AG08395 (cell line): Measurements from ENCODE around the gene MAPK11.

Experiments used
- DNase-seq: peaks from one replicate; pipeline ENCODE4 v3.0.0; 2012; ENCODE audit warnings: mixed read lengths, low spot score

The MAPK11 gene

DNA sequence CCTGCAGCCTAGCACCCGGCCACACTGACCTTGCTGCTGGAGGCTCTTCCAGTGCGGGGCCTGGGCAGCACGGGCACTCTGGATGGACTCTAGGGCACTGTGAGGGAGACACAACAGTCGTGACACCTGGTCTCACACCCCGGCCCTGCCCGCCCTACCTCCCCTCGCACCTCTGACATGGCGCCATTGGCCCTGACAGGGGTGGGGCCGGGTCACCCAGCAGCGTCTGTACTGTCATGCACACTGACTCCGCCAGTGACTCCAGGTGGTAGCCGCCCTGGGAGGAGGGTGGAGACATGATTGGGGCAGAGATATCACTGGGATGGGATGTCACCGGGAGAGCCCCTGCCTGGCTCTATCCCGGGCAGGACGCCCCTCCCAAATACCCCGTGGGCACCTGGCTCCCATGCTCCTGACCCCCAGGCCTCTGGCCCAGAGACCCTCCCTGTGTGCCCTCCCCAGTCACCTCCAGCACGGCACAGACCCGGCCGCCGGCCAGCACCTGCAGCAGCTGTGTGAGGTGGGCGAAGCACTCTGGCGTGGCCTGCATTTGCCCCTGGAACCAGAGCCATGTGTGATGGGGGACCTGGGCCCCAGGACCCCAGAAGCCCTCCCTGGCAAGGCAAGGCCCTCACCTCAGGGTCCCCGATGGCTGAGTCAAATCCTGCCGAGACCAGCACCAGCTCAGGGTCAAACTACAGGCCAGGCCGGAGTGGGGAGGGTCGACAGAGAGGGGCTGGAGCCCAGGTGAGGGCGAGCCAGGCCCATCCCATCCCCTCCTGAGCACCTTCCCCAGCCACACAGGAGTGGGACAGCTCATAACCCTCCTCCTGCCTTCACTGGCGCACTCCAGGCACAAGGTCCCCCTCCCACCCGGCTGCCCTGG is 21.7 kb downstream of the MAPK11 start:
- no peak for DNase-seq

DNA sequence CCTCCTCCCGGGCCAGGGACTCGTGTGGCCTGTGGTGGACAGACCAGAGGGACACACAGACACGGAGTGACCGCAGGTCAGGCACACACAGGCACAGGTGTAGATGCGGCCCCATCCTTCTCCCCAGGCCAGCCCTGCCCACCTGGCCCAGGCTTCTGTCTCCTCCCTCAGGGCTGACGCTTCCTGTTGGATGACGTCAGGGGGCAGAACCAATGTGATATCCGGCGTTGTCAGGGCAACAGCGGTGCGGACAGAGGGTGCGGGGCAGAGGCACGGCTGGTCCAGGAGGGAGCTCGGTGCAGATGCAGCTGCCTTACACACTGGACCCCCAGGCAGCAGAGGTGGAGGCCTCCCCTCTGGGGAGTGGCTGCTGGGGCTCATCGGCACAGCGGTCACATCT is 22.4 kb downstream of the MAPK11 start:
- DNase-seq = peak; percentile 38

DNA sequence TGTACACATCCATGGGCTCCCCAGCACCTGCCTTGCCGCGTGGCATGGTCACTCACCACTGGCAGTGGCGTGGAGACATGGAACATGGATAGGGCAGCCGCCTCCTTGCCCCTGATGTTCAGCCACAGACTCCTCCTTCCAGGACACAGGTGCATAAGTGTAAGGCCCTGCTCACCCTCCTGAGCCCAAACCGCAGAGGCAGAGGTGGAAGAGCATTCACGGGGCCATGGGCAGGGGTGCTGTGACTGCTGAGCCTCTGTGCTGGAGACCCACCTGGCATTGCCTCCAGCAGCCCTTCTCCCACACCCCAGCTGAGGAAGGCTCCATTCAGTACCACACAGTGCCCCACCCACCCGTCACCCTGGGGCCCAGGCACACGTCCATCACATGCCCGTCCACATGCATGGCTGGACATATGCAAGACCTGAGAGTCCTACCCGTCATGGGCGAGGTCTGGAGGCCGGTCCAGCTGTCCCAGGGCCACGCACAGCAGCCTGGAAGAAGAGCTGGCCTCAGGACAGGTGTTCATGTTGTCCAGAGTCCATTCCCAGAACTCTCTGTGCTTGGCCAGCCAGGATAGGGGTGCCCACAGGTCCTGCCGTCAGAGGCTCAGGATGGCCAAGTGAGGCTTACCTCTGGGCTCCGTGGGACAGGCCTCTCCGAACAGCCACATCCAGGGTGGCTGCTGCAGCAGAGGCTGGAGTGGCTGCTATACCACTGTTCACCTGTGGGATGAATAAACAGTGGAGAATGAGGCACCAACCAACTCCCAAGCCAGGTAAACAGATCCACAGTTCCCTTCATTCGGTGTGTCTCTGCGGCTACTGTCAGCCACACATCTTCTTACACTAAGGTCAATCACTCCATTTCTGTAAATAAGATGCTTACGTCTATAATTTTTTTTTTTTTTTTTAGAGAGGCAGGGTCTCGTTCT is 23.7 kb downstream of the MAPK11 start:
- no peak for DNase-seq

DNA sequence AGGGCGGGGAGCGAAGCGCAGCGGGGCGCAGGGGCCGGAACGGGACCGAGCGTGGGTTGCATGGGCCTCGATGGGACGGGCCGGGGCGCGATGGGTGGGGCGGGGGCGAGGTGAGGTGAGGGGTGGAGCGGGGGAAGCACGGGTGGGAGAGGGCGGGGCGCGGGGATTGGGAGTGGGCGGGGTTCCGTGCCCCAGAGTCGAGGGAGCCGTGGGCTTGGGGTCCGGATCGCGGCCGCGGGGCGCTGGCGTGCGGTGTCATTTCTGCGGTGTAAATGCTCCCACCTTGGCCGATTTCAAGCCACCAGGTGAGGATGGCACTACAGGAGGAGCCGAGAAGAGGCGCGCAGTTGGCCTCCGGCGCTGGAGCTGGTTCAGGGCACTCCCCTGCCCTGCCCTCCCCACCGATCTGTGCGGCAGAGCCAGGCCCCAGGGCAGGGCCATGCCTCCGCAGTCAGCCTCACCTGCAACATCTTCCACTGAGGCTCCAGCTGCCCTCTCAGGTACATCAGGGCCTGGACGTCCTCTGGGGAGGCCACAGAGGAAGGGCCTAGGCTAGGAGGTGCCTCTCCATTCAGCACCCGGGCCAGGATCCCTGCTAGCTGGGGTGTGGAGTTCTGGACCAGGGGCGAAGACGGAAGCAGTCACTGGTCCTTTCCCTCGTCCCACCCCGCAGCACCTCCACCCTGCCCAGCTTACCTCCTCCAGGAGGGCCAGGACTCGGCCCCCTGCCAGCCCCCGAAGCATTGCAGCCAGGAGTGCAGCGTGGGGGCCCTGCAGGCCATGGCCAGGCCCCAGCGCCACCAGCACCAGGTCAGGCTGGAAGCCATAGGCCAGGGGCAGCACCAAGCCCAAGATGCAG is 24.7 kb downstream of the MAPK11 start:
- DNase-seq = no peak

DNA sequence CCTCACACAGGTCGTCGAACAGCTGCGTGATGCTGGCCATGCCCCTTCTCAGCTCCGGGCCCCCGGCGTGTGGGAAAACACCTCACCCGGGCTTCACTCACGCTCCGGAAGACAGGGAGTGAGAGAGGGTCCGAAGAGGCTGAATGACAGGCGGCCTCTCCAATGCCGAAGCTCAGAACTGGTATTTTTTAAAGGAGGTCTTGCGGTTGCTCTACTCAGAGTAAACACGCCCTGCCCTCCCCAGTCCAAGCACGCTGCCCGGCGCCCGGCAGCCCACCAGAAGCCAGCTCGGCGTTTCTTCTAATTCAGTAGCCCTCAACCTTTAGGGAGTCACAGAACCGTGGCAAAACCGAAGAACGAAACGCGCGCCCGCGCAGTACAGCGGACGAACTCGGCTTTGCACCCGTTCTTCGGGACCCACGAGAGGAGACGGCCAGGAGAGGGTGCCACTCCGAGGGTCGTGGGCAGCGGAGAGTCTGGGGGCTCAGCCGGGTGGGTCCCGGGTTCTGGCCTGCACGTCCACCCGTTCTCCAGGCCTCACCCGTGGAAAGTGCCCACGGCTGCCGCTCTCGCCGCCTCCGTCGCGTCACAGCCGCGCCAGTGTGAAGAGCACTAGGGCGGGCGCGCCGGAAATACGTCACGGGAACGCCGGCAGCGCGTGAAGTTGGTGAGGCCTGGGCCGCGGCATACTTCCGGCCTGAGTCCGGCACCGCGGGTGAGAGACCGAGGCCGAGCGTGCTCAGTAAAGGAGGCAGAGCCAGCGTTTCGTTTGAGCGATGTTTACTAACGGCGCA is 25.6 kb downstream of the MAPK11 start, which contains the start of gene TUBGCP6:
Gene TUBGCP6 (minus strand): TSS at position 604 of the 794 bp plus-strand sequence. CDS start 564 bp downstream, at position 40.
- DNase-seq = peak; percentile 93

DNA sequence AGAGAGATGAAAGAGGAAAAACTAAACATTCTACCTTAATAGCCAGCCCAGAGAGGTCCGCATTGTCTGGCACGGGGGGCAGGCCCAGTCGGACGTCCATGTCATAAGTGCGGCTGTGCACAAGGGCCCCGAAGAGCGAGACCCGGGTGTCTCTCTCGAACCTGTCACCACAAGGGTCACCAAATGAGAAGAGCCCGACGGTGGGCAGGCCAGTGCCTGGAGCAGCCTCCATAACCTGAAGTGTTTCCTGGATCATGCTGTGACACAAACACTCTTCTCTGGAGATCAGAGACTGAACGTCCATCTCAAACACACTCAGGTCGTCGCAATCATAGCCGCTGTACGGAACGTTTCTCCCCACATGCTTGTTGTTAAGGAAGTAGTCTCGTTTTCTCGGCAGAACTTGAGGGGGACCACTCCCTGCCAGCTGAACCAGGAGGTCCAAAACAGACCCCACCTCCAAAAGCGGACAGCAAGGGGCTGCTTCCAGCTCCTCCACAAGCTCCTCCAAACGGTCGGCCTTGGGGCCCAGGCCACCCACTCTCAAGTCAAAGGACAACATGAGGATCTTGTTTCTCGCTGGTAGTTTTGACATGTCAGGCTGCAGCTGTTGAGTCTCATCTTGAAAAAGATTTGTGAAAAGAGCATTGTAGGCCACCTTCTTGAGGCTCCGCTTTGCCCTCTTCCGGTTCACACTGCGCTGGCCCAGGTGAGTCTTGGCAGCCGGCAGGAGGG is 26.3 kb downstream of the MAPK11 start:
- no peak for DNase-seq

DNA sequence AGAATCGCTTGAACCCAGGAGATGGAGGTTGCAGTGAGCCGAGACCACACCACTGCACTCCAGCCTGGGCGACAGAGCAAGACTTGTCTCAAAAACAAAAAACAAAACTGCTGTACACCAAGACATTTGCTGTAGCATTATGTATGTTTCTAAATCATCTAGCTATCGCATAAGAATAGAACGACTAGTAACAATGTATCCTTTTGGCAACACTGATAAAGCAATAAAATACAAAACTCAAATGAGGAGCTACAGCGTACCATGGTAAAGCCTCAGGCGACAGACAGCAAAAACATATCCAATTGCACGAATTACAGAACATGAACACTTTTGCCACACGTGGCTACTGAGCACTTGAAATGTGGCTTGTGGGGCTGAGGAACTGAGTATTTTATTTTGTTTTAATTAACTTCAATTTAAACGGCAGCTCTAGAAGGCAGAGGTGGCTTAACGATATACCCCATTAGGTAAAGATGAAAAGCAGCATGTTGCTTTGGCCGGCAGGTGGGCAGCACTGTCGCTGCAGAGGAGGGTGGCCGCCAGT is 27.7 kb downstream of the MAPK11 start:
- no peak for DNase-seq

DNA sequence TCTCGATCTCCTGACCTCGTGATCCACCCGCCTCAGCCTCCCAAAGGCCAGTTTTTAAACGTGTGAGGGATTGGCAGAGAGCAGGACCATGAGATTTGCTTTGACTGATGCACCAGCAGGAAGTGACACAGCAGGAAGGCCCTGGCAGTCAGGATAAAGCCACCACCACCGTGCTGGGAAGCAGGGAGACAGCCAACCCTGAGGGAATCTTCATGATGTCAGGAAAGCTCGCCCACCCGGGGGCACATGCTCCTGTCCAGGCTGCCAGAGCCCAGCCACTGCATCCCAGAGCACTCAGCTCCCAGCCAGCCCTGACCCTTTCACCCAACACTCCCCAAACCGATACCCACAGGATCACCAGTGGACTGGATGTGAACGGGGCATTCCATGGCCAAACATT is 31.4 kb downstream of the MAPK11 start:
- no peak for DNase-seq

DNA sequence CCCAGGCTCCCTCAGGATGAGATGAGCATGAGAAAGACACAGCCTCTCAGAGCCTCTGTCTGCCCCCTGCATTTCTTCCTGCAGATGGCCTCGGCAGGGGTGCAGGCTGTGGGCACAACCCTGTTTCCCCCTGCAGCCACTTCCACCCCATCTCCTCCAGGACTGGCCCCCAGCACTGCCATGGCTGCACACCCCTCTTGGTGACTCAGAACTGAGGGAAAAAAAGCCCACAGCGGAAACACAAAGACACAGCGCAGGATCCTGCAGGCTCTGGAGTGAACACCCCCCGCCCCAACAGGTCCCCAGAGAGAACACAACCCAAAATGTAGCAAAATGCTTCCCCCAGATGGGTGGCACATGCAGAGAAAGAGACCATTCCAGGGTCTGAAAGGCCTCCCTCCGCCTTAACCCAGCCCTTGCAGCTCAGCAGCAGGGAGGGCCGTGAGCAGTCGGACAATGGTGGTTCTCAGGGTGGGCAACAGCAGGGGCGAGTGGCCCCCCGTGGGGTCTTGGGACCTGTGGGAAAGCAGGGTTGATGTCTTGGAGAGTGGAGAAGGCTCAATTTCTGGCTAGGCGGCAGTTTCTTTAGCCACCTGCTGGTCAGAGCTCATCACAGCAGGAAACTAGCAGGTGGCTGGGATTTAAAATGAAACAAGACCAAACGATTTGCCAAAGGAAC is 33.3 kb downstream of the MAPK11 start:
- peak; percentile 45 for DNase-seq

DNA sequence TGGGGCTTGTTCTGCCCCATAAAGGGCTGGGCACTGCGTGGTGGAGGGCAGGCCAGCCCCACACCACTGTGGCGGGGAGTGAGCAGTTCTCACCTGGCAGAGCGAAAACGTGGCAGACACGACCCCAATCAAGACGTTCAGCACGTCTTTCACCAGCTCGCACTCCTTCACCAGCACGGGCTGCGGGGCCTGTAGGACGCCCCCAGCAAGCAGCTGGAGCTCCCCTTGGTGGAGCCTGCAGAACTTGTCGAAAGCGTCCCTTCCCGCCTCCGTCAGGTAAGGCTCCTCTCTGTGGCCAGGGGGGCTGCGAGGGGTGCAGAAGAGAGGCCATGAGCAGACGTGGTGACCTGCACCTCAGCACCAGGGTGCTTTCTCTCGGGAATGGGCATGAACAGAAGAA is 37.0 kb downstream of the MAPK11 start:
- no peak for DNase-seq

DNA sequence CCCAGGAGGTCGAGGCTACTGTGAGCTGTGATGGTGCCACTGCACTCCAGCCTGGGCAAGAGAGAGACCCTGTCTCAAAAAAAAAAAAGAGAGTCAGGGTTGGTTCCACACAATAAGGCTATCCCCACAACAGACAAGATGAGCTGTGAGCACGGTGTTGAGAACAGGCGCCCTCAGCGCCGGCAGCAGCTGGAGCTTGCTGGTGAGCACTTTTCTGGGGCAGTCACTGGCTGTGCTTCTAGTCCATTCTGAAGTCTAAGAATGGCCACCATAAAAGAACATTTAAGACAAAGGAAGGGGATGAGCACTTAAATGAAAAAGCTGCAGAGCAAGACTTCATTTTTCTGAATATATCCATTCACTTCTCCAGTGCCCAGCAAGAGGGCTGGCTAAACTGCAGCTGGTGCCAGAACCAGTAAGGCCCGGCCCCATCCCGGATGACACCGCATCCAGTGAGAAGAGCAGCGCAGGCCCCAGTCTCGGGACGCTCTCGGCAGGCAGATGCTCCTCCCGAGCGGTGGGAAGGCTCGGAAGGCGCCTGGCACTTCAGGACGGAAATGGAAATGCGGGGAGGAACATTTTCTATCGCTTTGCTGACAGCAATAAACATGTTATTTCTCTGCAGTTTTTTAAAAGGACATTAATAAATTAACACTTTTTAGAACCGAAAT is 37.6 kb downstream of the MAPK11 start:
- no peak for DNase-seq

DNA sequence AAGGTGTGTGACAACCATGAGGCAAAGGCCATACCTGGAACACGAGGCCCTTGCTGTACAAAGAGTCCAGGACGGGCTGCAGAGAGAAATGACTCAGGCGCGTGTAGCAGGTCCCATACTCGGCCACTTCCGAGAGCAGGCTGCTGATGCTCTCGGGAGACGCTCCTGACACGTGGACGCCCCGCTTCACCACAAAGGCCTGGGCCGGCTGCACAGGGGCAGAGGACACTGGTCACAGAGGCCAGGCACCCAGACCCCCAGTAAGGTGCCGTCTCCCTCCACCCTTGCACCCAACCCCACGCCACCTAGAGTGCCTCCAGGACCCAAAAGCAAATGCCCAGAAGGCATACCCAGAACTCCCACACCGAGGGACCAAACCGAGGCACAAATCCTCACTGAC is 40.8 kb downstream of the MAPK11 start:
- DNase-seq = no peak

DNA sequence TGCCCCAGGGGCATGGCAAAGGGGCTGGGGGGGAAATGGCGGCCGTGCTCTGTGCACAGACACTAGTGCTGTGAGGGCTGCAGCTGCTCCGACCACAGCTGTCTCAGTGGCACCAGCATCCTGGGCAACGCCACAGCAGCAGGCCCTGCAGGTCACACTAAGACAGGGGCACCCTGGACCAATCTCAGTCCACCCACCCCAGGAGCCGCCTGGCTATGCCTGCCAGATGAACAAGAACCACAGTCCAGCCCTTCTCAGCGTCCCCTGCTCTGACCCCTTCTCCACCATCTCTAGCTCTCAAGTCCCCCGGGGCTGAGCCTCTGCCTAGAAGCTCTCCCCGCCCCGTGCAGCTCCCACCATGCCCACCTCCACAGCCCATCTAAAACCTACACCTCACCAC is 41.8 kb downstream of the MAPK11 start:
- DNase-seq = no peak

DNA sequence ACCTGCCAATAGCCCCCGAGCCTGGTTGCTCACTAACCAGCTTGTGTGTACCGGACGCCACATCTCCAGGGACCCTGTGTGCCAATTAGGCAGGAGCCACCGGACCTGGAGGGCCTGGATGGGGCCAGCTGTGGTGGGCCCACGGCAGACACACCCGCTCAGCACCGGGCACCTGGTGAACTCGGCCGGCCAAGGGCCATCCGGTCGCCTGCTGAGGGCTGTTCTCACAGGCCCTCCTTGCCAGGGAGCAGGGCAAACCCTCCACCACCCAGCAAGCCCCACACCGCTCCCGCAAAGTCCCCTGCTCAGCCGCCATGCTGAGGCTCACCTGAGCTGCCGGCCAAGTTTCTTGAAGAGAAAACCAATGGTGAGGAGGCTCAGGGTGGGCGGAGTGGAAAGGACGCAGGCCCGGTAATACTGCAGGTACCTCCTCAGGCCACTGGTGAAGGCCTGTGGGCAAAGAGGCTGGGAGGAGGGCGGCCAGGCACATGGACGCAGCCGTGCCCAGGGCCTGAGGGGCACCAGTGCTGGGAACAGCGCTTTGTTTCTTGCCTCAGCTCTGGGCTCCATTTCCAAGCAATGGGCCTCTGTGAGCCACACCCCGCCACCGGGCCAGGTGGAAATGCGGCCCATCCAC is 42.5 kb downstream of the MAPK11 start:
- no peak for DNase-seq

DNA sequence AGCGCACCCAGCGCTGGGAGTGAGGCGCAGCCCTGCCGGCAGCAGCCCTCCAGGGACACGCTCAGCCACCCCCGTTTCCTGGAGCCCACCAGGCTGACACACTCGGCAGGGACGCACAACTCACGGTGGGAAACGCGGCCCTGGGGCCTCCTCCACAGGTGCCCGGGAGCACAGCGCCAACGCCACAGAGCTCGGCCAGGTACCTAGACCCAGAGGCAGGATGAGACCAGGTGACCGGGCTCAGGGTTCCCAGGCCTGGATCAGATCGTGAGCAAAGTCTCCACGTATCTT is 43.4 kb downstream of the MAPK11 start:
- DNase-seq = no peak

DNA sequence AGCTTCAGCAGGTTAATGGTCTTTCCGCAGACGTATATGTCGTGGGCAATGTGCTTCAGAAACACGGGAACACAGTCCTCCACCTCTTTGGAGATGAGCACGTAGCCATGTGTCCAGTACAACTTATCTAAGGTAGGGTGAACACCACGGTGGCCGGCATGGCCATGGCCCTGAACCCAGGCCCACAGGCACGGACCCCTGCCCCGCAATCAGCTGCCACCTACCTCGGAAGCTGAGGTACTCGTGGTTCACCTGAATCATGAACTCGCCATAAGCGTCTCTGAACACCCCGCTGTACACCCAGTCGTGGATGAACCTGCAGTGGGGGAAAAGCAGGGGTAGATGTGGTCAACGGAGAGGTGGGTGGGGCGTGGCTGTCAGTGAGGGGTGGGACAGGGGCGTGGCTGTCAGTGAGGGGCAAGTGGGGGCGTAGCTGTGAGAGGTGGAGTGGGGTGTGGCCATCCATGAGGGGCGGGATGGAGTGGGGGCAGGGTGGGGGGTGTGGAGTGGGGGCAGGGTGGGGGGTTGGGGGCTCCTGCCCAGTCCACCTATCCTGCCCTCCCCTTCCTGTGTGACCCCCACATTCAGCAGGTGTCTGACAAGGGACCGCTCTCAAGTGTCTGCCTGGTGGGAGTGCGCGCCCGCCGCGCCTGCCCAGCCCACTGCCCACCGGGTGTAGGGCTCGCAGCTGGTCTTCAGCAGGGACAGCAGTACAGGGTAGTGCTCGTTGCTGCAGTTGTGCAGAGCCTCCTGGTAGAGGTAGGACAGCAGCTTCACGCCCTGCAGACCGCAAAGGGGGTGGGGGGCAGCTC is 43.9 kb downstream of the MAPK11 start:
- no peak for DNase-seq

DNA sequence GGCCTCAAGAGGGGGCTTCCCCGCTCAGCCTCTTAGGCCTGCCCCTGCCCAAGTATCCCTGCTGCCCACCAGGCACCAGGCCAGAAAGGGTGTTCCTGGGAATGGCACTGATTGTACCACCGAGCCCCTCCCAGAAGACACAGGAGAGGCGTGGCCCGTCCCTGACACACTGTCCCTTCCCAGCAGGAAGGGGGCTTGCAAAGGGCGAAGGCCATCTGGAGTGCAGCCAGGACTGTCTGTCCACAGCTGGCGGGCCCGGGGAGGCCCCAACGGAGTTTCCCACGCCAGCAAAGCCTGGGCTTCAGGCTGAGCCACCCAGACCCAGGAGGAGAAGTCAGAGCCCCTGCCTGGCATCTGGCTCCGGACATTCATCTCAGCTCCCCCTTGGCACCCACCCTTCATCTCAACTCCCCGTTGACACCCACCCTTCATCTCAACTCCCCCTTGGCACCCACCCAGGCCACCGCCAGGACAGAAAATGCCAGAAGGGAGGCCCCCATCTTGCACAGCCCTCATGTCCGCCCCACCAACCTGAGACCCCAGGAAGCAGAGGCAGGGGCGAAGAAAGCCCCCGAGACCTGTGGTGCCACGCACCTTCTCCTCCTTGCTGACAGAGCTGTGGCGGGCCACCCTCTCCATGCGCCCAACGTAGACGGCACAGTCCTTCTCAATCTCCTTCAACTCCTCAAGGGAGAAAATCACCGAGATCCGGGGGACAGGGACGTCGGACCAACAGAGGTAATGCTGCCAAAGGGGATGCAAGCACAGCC is 44.8 kb downstream of the MAPK11 start:
- no peak for DNase-seq
